ENCODE results near the gene PNMA1. TPM values are rescaled to one million over a fixed set of nuclear protein-coding genes. Genes with fewer than 3 reads are reported as not detected.
A peak's percentile ranks its signal among the peaks of the same experiment; 100 is the strongest.

The PNMA1 gene
- total RNA-seq, 1 donor from 2014 or later = 59.0 TPM

- Mint-ChIP-seq H3K27ac (no peak overlapping the region), H3K4me1 (ENCODE audit: low read depth) (peaks cover 12% of the 10 kb centered on the region), H3K27me3 (no peaks in the 10 kb centered on the region), H3K4me3 (ENCODE audit: low read depth) (no peak overlapping the region), H3K9me3 (ENCODE audit: low read depth) (no peaks in the 10 kb centered on the region), H3K36me3 (ENCODE audit: insufficient read depth) (peaks cover 8% of the 10 kb centered on the region)
- no peak for DNase-seq (ENCODE audit: low spot score, unreplicated experiment)
- no peak for TF ChIP-seq CTCF (IDR thresholded peaks at IDR 0.05; ENCODE audit: unreplicated experiment)
Measured at GRCh38 chr14:73667854-73668253, 46.3 kb downstream of the PNMA1 start.

- Mint-ChIP-seq H3K4me3 (ENCODE audit: low read depth) (no peak overlapping the region), H3K27me3 (no peaks in the 10 kb centered on the region), H3K9me3 (ENCODE audit: low read depth) (peaks cover 4% of the 10 kb centered on the region), H3K36me3 (ENCODE audit: insufficient read depth) (peaks cover 11% of the 10 kb centered on the region), H3K4me1 (ENCODE audit: low read depth) (peaks cover 18% of the 10 kb centered on the region), H3K27ac (no peak overlapping the region)
- DNase-seq (ENCODE audit: low spot score, unreplicated experiment) = no peak
- no peak for TF ChIP-seq CTCF (IDR thresholded peaks at IDR 0.05; ENCODE audit: unreplicated experiment)
Measured at GRCh38 chr14:73666583-73666982, 47.6 kb downstream of the PNMA1 start.

- no peak for DNase-seq (ENCODE audit: low spot score, unreplicated experiment)
- no peak for TF ChIP-seq CTCF (IDR thresholded peaks at IDR 0.05; ENCODE audit: unreplicated experiment)
- H3K27ac Mint-ChIP-seq = no peak overlapping the region
- H3K4me1 Mint-ChIP-seq (ENCODE audit: low read depth) = peaks cover 18% of the 10 kb centered on the region
- H3K27me3 Mint-ChIP-seq = no peaks in the 10 kb centered on the region
- peaks cover 4% of the 10 kb centered on the region for H3K9me3 Mint-ChIP-seq (ENCODE audit: low read depth)
- no peak overlapping the region for H3K4me3 Mint-ChIP-seq (ENCODE audit: low read depth)
- peaks cover 11% of the 10 kb centered on the region for H3K36me3 Mint-ChIP-seq (ENCODE audit: insufficient read depth)
Measured at GRCh38 chr14:73665130-73665529, 49.1 kb downstream of the PNMA1 start.

- peak overlapping the region; percentile 20 for H3K4me3 Mint-ChIP-seq (ENCODE audit: low read depth)
- H3K9me3 Mint-ChIP-seq (ENCODE audit: low read depth) = peaks cover 4% of the 10 kb centered on the region
- H3K4me1 Mint-ChIP-seq (ENCODE audit: low read depth) = peaks cover 18% of the 10 kb centered on the region
- DNase-seq (ENCODE audit: low spot score, unreplicated experiment) = no peak
- H3K36me3 Mint-ChIP-seq (ENCODE audit: insufficient read depth) = peaks cover 11% of the 10 kb centered on the region
- no peak for TF ChIP-seq CTCF (IDR thresholded peaks at IDR 0.05; ENCODE audit: unreplicated experiment)
- peak overlapping the region; percentile 94 for H3K27ac Mint-ChIP-seq
- H3K27me3 Mint-ChIP-seq = no peaks in the 10 kb centered on the region
Measured at GRCh38 chr14:73663548-73664212, 50.5 kb downstream of the PNMA1 start.

GRCh38 chr14:73662487-73662943 lies 51.7 kb downstream of the PNMA1 start:
- TF ChIP-seq CTCF (IDR thresholded peaks at IDR 0.05; ENCODE audit: unreplicated experiment) = peak; percentile 28
- peak overlapping the region; percentile 83 for H3K27ac Mint-ChIP-seq
- H3K27me3 Mint-ChIP-seq = no peaks in the 10 kb centered on the region
- peaks cover 18% of the 10 kb centered on the region for H3K4me1 Mint-ChIP-seq (ENCODE audit: low read depth)
- peaks cover 4% of the 10 kb centered on the region for H3K9me3 Mint-ChIP-seq (ENCODE audit: low read depth)
- H3K36me3 Mint-ChIP-seq (ENCODE audit: insufficient read depth) = peaks cover 13% of the 10 kb centered on the region
- no peak overlapping the region for H3K4me3 Mint-ChIP-seq (ENCODE audit: low read depth)
- DNase-seq (ENCODE audit: low spot score, unreplicated experiment) = no peak

Measured in progenitor cell of endocrine pancreas (in vitro differentiated cells).